NCI-H187 treated with DMSO at 0.1 percent for 48 hours (cell line): ENCODE results near the gene CACNA1F.

ENCODE experiments used
- DNase-seq: peaks from one replicate; lab custom pipeline; 2025; lab: John Stamatoyannopoulos, UW

Gene CACNA1F

DNA sequence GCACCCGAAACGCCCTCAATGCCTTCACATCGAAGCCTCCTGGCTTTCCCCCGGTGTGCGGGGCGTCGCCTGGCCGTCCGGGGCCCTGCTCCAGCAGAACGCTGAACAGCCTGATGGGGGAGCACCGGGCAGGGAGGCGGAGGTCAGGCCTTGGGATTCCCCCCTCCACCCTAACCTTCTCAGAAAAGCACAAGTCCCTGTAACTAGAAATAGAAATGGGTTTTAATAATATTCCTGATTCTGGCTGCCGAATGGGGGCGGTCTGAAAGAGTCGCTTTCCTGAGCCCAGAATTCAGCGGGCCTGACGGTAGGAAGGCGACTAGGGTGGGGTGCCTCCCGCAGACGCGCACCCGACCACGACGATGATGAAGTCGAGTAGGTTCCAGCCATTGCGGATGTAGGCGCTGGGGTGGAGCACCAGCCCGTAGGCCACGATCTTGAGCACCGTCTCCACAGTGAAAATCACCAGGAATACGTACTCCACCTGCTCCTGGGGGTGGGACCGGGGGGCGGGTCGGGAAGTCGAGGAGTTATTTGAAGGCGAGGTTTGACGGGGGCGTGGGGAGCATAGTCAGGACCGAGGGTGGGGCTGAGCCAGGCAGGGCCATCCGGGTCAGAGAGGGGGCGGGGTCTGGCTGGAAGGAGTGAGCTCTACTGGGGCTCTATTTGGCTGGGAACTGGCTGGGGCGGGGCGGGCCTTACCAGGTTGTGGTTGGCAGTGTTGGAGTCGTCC, 2.5 kb downstream of the CACNA1F start:
- no peak for DNase-seq

DNA sequence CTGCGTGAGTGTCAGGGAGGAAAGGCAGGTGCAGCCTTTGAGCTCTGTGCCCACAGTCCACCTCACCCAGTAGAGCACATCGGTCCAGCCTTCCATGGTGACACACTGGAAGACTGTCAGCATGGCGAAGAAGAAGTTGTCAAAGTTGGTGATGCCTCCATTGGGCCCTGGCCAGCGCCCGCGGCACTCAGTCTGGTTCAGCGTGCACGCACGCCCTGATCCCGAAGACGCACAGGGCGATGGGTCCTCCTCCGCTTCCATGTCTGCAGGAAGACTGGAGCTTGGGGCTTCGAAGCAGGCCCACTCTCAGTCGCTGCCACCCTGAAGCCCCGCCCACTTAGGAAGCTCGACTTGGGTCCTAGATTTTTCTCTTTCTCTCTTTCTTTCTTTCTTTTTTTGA, 5.0 kb downstream of the CACNA1F start:
- DNase-seq = no peak

DNA sequence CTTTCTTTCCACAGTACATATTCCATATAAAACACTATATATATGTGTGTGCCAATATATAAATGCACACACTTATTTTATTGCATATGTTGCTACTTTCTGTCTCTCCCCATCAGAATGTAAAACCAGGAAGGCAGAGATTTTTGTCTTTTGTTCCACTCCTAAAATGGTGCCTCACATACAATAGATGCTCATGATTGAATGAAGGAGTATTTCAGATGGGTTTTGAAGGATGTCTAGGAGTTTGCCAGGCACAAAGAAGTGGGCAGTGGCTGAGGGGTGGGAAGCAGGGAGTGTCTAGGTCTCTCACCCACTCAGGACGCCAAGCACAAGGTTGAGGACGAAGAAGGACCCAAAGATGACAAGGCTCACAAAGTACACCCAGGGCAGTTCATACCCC, 5.4 kb downstream of the CACNA1F start:
- DNase-seq = no peak

DNA sequence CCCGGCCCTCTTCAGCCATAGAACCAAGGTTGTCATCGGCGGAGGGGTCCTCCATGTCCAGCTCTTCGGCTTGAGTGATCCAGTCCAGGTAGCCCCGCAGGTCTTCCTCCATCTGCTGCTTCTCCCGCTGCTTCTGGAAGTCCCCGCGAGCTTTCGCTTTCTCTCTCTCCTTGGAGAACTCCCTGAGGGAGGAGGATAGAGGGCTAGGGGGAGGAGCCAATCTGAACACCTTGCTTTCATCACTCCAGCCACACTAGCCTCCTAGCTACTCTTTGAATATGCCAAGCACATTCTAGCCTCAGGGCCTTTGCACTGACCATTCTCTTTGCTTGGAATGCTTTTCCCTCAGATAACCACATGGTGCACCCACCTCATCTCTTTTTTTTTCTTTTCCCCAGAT, 6.2 kb downstream of the CACNA1F start:
- no peak for DNase-seq

DNA sequence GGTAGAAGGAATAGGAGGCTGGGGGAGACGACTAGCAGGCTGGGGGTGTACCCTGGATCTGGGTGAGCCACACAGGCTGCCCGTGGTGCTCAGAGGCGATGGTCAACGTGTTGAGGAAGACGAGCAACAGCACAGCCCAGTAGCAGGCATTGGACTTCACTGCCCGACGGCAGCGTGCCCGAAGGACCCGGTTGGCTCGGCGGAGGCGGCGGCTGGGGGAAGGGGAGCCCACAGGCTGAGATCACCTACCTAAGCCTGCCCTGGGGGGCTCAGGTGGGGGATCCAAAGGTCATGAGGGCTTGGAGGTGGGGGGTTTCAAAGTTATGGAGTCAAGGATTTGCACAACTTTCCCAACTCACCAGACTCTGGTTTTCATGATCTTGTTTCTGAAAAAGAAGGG, 7.3 kb downstream of the CACNA1F start:
- DNase-seq = no peak

DNA sequence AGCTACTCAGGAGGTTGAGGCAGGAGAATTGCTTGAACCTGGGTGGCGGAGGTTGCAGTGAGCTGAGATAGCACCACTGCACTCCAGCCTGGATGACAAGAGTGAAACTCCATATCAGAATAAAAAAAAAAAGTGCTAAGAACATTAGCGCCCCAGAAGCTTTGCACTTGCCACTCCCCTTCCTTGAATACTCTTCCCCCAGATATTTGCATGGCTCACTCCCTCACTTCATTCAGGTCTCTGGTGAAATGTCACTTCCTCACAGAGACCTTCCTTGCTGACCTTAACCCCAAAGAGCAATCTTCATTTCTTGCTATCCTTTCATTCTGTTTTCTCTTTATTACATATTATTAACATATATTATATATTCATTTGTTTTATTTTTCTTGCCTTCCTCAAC, 11.3 kb downstream of the CACNA1F start:
- no peak for DNase-seq

DNA sequence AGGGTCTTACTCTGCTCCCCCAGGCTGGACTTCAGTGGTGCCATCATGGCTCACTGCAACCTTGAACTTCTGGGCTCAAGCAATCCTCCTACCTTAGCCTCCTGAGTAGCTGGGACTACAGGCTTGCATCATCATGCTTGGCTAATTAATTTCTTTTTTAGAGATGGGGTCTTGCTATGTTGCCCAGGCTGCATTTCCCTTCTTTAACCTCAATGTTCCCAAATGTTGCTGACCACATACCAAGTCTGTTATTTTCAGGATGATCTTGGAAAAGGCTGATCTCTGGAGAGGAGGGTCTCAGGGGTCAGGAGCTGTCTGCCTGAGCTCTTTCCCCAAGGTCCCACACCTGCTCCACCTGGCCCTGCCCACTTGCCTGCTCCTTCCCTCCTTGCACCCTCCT, 13.0 kb downstream of the CACNA1F start:
- DNase-seq = no peak

DNA sequence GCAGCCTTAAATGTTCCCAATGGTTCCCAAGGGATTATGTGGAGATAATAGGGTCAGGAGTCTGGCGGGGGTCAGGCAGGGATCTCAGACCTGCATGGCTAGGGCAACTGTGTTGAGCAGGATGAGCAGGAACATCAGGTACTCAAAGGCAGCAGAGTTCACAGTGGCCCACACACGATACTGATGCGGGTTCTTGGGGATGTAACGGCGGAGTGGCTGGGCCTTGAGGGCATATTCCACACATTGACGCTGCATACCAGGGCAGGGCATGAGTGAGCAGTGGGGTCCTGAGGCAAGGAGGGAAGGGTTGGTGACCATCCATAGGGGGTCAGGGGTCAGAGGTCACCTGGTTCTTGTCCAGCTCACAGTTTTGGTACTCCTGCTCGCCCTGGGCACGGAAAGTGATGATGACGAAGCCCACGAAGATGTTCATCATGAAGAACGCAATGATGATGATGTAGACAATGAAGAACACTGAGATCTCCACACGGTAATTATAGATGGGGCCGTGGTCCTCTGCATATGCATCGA, 18.1 kb downstream of the CACNA1F start:
- no peak for DNase-seq

DNA sequence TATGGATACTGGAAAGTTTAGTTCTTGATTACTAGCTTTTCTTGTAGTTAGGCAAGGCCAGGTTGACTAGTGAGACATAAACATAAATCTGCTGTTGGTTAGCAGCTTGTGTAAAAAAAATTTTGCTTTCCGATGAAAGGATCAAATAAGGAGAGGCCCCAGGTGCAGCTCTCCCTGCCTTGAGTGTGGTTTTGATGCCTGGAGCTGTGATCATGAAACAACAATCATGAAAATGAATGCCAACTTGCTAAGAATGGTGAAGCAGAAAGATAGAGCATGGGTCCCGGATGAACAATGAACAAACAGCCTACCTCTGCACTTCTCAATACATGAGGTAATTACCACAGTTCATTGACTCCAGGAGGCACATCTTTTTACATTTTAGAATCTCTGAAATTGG, 18.7 kb downstream of the CACNA1F start:
- no peak for DNase-seq

DNA sequence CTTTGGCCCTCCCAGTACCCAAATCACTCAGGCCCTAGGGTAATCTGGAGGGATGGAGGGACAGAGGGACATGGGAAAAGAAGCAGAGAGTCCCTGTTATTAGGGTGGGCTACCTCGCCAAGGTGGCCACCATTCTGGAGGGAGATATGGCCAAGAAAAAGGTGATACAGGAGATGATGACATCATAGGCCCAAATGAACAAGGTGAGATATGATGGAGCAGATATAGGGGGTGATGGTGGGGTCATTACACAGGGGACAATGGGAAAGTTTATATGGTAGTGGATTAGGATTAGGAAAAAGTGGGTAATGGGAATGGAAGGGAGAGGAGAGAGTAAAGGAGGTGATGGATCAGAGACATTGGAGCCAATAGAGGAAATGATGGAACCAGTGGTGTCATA, 20.3 kb downstream of the CACNA1F start:
- no peak for DNase-seq

DNA sequence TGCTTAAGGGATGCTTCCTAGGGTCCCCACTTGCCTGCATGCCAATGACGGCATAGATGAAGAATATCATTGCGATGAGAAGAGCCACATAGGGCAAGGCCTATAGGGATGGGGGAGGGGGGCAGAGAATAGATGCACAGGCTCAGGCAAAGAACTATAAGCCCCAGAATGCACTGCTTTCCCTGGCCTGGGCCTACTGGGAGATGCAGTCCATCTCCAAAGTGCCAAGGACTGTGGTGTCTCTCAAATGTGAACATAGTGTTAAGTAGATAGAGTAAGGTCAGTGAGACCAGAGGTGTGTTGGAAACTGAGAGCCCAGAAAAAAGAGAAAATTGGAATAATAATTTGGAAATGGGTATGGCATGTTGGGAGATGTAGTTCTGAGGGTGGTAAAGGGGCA, 20.9 kb downstream of the CACNA1F start:
- no peak for DNase-seq

DNA sequence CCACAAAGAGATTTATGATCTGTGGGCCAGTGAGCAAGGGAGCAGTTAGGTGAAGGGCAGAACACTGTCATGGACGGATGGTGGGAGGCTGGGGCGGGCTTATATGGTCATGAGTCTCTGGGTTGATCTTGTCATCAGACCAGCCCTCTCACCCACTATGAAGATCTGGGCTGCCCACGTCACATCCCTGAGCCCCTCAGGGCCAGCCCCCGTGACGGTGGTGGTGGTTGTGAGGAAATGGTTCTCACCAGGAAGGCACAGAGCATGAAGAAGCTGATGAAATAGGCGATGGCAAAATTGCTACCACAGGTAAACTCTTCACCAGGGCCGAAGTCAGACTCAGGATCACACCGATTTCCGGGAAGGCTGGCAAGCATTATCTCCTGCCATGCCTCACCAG, 22.1 kb downstream of the CACNA1F start:
- no peak for DNase-seq

DNA sequence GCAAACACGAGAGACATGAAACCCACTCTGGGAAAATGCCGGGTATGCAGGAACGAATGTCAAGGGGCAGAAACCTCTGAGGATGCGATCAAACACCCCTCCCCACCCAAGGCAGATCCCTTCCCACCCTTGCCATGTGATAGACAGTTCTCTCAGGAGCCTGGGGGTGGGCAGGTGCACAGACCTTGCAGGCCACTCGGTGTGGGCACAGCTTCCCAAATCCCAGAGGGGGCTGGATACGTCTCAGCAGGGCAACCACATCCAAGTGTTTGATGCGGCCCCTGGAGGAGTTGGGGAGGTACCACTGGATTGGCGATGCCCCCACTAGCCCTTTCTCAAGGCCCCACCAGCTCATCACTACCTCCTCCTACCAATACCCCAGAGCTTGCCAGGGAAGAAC, 22.7 kb downstream of the CACNA1F start:
- no peak for DNase-seq

DNA sequence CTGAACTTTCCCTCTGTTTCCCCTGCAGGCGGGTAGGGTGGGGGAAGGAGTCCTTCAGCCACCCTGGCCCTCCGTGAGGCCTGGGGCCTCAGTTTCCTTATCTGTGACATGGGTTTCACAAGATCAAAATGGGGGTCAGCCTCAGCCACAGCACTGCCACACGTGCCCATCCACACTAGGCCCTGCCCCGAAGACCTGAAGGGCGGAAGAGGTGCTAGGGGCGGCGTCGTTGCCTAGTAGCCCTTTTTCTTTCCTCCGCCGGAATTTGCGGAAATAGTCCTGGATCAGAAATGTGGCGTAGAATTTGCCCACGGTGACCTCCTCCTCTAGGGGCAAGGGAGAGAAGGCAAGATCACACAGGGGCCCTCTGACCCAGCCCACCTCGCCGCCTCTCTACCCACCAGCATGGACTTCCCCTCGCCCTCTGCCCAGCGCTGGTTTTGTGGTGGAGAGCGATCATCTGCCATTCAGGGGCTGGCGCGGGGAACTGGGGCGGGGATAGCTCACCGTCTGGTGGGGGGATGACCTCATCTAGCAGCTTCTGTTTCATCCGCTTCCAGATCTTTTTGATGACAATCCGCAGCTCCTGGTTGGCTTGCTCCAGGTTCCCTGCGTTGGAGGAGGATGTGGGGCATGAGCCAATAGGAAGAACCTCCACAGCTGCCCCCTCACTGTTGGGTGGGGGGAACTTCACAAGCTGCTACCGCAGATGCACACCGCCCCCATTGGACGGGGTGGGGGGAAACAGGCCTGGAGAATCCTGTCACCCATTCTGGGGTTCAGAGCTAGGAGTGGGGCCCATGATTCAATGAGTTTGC, 23.5 kb downstream of the CACNA1F start:
- DNase-seq = no peak

DNA sequence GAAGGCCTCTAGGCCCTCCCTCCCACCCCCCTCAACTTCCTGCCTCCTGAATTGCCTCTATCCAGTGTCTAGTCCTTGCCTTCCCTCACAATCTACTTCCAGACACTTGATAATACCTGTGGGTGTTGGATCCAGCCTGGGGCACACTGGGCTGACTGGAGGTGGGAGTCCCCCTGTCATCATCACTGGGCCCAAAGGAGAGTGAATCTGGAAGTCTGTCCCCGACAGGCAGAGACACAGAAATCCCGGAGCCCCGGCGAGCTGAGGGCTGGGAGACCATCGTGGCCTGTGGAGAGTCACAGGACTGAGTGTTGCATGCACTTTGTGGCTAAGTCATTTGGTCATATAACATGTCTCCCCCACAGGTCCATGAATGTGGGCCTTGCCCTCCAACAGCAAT, 24.7 kb downstream of the CACNA1F start:
- no peak for DNase-seq

DNA sequence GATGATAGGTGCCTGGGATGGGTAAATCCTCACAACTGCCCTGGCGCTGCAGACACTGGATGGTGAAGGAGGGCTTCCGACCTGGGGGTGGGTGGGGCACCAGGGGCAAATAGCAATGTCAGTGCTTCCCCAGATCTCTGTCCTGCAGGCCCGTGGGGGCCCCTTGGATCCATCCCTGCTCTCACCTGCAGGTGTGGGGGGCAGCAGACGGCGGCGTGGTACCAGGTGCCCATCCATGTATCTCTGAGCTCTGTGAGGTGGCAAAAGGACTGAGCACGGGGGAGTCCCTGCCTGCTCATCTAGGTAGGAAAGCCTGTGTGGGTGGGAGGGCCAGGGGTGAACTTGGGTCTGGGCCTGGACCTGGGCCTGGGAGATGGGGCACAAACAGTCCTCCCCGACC, 26.6 kb downstream of the CACNA1F start:
- no peak for DNase-seq

DNA sequence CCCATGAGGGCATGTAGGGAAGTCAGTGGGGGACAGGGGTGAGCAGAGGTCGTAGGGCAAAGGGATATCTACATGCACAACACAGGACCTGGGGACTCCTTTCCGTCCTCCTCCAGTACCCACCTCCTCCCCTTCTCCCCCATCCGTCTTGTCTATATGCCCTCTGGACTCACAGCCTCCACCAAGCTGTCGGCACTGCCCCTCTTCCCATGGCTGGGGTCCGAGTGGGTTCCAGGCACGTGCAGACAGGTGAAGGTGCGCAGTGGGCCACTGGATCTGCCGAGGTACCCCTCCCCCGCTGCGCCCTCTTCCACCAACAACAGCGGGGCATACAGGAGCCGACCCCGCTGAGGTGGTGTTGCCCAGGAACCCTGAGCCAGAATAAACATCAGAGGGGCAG, 27.7 kb downstream of the CACNA1F start:
- DNase-seq = no peak

DNA sequence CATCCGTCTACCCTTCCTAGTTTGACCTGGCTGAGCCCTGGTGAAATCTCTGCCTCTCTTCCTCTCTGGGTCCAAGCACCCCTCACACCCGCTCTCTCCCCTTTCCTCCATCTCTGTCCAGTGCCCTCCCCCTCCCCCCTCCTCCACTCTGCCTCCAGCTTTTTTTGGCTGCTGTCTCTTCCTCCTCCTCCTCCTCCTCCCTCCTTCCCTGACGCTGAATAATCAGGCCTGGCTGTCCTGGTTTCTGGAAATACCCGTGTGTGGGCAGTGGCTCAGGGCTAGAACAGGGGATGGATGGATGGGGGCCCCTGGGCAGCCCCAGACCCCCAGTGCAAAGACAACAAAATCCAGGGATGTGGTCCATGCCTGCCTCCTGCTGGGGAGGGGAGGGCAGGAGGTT, 28.4 kb downstream of the CACNA1F start:
- DNase-seq = no peak

DNA sequence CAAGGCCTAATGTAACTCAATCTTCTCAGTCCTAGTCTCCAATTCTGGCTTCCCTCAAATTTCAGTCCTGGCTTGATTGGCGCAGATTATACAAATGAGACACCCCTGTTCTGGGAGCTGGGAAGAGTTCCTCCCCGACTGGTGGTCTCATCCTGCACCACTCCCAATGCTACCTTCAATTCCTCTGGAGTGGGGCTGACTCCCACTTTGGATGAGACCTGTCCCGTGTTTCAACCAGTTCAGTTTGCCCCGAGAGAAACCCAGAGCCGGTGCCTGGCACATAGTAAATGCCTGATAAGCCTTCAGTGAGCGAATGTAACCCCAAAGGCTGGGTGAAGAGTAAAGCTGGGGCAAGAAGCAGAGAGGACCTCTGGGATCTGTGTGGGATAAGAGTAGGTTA, 29.1 kb downstream of the CACNA1F start:
- no peak for DNase-seq

DNA sequence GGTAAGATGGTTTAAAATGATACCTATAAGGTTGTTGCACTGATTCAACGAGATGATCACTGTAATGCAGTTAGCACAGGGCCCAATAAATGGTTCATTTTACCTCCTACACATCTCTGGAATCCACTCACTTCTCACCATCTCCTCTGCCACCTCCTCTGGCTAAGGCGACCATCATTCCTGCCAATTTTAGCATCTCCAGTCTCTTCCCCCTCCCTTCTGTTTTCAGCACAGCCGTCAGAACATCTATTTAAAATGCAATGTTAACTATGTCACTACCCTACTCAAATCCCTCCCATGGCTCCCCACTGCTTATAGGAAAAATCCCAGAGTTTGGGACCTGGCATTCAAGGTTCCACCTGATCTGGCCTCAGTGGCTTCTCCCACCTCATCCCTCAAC, 29.6 kb downstream of the CACNA1F start:
- no peak for DNase-seq

DNA sequence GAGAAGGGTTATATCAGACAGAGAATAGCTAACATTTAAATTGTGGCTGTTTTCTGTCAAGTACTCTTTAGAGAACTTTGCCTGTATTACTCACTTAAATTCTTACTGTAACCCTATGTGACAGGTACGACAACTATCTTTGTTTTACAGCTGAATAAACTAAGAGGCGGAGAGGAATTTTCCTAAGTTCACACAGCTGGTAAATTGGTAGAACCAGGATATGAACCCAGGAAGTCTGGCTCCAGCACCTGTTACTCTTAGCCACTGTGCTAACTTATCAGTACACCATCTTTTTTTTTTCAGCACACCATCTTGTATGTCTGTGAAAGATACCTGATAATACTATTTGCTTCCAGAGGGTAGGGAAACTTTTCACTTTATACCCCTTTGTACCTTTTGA, 31.1 kb downstream of the CACNA1F start:
- no peak for DNase-seq

DNA sequence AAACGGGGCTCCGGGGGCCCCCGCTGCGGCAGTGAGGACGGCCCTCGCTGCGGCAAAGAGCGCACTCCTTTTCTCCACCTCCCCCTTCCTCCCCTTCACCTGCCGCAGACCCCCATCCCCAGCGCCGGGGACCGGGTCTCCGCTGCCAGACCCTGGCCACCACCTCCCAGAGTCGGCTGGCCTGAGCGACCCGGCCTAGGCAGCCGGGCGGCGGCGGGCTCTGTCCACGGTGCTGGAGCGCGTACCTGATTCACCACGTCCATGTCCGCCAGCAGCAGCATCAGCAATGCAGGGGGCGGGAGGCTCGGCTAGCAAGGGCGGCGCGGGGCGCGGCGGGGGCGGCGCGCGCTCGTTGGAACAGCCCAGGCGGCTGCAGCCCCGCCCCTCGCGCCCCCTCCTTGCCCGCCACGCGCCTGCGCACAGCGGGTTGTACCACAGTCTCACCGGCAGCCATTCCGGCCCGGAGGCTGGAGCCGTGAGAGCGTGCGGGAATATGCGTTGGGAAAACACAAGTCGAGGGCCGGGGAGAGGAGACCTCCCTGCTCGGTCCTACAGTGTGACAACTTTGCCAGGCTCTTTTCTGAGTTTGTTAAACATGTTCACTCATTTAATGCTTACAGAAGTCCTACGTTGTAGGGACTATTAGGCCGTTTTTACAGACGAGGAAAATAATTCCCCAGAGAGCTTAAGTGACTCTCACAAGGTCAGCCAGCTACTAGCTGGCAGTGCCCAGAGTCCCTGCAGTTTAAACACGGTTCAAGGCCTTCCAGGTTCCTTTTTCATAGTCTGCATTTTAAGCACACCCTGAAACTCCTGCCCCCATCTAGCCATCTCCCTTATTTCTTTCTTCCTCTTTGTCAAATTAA, 33.0 kb downstream of the CACNA1F start, which contains the start of gene SYP:
TSS of gene SYP (minus strand) at position 288 of the 866 bp plus-strand sequence. CDS start at position 281, 7 bp downstream.
- DNase-seq = no peak

DNA sequence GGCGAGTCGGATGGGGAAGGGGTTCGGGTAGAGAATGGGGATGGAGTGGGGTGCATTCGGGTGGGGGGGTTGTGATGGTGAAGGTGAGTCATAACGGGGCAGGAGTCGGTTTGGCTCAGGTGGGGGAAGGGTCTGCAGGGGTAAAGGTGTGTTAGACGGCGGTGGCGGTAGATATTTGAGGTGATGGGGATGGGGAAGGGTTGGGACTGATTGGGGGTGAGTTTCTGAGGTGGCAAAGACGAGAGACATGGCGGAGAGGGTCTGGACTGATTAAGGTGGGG, 33.9 kb downstream of the CACNA1F start:
- DNase-seq = no peak
